ENCODE measurements around the gene PTTG1.

GRCh38 chr5:160448886-160449285 is 27.2 kb downstream of the PTTG1 start:
- TF ChIP-seq CTCF (IDR thresholded peaks at IDR 0.05): no peak
- no peak for TF ChIP-seq RARB (CRISPR knock-in tag; IDR thresholded peaks at IDR 0.05)
- TF ChIP-seq EHF (CRISPR knock-in tag; IDR thresholded peaks at IDR 0.05): no peak
- TF ChIP-seq POLR2A (IDR thresholded peaks at IDR 0.05; ENCODE audit: low read length): no peak
- no peak for TF ChIP-seq KDM5A (IDR thresholded peaks at IDR 0.05)
- no peak for TF ChIP-seq MYC (IDR thresholded peaks at IDR 0.05; ENCODE audit: borderline replicate concordance, low read length)
- no peak for TF ChIP-seq HMGXB4 (CRISPR knock-in tag; IDR thresholded peaks at IDR 0.05; ENCODE audit: borderline replicate concordance)
- TF ChIP-seq MAFK (IDR thresholded peaks at IDR 0.05; ENCODE audit: partially characterized antibody): no peak
- TF ChIP-seq REST (IDR thresholded peaks at IDR 0.05): no peak

All from A549 (cell line).